HG03354 (cell line): Measurements from ENCODE around the gene FAM131B.

Source experiments
- ATAC-seq: cut with Tn5 transposase; IDR thresholded peaks from one replicate; pipeline ENCODE4 v1.9.1; 2021; ENCODE audit warnings: mild to moderate bottlenecking; ENCODE audit not compliant: unreplicated experiment, poor library complexity, severe bottlenecking

Gene FAM131B

DNA sequence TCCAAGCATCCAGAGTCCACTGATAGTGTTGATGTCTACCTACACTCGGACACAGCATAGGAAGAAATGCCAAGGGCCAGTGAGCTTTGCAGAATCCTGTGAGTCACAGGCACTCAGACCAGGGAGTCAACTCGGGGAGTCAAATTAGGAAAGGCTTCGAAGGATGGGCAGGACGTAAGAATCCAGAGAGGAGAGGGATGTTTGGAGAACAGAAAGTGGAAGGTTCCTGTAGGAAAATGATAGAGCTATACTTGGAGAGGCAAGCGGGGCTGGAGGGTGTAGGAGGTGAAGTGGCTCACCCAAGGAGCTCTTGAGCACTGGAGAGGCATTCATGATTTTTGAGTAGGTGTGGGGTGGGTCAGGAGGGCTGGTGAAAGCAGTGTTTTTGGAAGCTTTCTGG lies 21.6 kb upstream of the FAM131B start:
- no peak for ATAC-seq

DNA sequence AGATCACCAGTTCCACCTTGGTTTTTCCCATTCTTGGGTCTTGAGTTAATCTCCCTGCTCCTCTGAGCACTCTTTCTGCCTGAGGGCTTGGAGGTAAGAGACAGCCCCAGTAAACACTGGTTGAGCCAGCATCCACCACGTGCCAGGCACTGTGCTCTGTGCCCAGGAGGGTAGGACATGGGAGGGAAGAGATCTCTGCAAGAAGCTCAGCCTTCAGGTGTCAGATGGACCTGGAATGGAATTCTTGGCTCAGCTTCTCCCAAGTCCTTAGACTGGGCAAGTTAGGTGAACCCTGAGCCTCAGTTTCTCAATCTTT lies 21.1 kb upstream of the FAM131B start:
- no peak for ATAC-seq

DNA sequence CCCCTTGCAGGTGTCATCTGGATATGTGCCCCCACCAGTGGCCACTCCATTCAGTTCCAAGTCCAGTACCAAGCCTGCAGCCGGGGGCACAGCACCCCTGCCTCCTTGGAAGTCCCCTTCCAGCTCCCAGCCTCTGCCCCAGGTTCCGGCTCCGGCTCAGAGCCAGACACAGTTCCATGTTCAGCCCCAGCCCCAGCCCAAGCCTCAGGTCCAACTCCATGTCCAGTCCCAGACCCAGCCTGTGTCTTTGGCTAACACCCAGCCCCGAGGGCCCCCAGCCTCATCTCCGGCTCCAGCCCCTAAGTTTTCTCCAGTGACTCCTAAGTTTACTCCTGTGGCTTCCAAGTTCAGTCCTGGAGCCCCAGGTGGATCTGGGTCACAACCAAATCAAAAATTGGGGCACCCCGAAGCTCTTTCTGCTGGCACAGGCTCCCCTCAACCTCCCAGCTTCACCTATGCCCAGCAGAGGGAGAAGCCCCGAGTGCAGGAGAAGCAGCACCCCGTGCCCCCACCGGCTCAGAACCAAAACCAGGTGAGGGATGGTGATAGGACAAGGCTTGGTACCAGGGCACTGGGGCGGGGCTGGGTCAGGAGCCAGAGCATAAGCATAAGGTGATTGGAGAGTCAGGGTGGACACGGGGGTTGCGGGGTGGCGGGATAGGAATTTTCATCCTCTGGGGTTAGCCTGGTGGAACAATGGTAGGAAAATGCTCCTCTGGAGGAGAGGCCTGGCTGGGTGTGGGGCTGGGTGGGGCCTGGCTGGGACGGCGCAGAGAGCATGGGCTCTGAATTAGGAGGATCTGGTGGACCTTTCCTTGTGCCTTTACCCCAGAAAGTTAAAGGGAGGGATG lies 20.5 kb upstream of the FAM131B start:
- ATAC-seq: no peak

- no peak for ATAC-seq
These were observed 19.7 kb upstream of the FAM131B start for GRCh38 chr7:143382126-143382790.

DNA sequence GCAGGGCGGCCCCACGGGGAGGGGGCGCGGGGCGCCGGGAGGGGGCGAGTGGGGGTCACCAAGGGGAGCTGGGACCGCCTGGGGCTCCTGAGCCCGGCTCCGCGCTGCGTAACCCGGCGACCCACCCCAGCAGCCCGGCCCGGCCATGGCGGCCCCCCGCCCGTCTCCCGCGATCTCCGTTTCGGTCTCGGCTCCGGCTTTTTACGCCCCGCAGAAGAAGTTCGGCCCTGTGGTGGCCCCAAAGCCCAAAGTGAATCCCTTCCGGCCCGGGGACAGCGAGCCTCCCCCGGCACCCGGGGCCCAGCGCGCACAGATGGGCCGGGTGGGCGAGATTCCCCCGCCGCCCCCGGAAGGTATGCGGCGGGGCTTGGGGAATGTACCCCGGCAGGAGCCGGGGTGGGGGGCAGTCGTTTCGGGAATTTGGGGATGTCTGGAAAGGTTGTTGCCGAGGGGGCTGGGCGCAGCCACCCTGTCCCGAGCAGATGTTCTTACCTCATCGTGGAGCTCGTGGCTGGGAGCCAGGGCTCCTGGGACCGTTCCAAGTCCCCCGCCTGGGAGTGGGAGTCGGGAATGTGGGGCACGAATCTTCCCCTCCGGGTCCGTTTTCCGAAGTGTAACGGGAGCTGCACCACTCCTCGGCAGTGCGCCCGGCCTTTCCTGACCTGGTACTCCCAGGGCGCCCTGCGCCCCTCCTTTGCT lies 19.1 kb upstream of the FAM131B start:
- peak; percentile 23 for ATAC-seq

DNA sequence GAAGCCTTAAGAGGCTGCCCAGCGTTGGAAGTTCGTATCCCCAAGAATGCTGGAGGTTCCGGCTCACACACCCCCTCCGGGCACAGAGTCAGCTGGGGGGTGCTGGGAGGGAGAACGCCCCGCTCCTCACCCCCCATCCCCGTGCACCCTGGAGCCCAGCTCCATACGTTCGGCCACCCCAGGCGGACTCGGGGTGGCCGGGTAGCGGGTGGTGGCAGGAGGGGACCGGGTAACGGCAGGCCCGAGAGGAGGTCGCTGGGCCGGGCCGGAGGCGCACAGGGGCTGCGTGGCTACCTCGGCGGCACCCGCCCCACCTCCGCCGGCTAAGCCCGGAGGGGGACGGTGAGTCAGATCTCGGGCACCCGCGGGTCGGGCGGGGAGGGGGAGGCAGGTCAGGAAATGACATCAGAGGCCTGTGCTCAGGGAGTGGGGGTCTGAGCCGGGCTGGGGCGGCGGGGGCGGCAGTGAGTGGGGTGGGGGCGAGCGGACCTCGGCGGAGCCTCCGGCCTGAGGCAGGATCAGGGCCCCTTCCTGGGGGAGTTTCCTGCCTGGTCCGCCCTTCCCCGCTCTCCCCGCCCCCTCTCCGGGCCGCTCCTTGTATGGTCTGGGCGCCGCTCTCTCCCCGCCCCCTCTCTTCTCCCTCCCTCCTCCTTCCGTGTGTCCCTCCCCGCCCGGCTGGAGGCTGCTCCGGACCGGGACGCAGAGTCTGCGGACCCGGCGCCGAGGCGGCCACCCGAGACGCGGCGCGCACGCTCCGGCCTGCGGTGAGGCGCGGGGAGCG lies 18.3 kb upstream of the FAM131B start, which contains the start of gene ZYX:
TSS of gene ZYX (plus strand) at position 700 of the 781 bp plus-strand sequence. CDS start 227 bp downstream, outside the sequence.
- ATAC-seq: peak; percentile 80

GRCh38 chr7:143380260-143380645 lies 17.7 kb upstream of the FAM131B start:
- peak; percentile 62 for ATAC-seq

- ATAC-seq: peak; percentile 1
These were observed 17.2 kb upstream of the FAM131B start for GRCh38 chr7:143379611-143380259.

- no peak for ATAC-seq
These were observed 13.9 kb upstream of the FAM131B start for GRCh38 chr7:143376396-143376795.

DNA sequence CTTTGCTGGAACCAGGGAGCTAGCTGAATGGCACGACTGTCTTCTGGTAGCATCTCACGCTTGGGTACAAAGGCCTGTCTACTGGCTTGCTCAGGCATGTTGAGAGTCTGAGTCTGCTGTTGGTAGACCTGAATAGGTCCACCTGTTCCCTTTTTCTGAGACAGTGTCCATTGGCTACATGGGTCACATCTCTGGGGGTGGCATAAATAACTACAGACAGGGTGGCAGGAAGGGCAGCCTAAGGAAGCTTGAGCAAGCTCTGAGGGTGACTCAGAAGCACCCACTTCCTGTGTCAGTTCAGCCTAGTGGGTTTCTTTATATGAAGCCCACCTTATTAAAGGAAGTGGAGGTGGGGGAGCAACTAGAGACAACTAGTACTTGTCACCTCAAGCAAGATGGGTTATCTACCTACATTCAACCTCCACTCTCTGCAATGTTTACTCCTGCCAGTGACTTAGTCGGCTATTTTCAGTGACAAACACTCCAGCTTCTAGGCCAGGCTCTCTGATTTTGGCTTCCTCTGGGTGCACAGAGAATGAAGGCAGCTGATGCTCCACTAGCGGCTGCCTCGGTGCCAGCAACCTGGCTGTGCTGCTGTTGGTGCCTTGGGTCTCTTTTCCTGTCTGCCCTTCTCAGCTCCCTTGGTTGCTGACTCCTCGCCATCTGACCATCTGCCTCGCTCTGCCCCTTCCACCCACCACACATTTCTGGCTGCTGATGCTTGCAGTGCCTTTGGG lies 13.0 kb upstream of the FAM131B start:
- no peak for ATAC-seq

DNA sequence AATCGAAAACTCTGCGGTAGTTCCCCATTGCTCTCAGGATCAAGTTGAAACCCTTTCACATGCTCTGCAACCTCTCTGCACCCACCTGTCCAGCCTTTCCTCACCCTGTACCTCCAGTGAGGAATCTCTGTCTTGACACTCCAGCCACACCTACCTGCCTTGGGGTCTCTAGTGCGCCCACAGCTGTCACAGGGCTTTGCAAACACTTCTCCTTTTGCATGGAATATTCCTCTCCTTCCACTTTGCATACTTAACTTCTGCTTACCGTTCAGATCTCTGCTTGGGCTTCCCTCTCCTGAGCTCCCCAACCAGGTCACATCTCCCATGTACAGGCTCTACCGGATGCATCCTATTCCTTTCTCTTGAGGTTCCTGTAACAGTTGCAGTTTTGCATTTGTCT lies 12.0 kb upstream of the FAM131B start:
- ATAC-seq: no peak

- ATAC-seq: no peak
These were observed 10.8 kb upstream of the FAM131B start for GRCh38 chr7:143373255-143373794.

- ATAC-seq: no peak
These were observed 9.6 kb upstream of the FAM131B start for GRCh38 chr7:143372070-143372469.

GRCh38 chr7:143369678-143370651 lies 7.5 kb upstream of the FAM131B start:
- ATAC-seq: no peak

DNA sequence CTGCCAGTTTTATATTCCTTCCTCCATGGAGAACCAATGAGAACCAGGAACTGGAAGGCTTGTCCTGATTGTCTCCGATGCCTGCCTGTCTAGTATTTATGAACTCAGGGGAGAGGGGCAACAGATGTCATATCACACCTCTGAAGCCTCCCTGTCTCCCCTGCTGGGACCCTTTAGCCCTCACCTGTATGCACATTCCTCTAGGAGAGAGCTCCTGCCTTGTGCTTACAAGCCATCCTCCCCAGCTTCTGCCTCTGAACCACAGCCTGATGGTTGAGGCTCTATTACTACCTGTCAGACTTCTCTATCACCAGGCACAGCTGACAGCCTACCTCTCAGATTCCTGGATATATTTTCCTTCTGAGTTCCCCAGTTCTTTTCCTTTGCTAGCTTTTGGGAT lies 5.9 kb upstream of the FAM131B start:
- no peak for ATAC-seq

- no peak for ATAC-seq
These were observed 5.5 kb upstream of the FAM131B start for GRCh38 chr7:143367972-143368371.
